GM12874 (cell line): ENCODE results near the gene GABRB2.

Experiments
- TF ChIP-seq, protein P1 (sequence below): IDR thresholded peaks from 2 replicates; pipeline ENCODE4 v1.5.1; 2011; ENCODE audit warnings: low read depth, mild to moderate bottlenecking, control low read depth, low read length, moderate library complexity; ENCODE audit not compliant: insufficient read depth

GABRB2 gene

GRCh38 chr5:161535762-161536161 lies 10.8 kb downstream of the GABRB2 start:
- TF ChIP-seq, protein P1, sequence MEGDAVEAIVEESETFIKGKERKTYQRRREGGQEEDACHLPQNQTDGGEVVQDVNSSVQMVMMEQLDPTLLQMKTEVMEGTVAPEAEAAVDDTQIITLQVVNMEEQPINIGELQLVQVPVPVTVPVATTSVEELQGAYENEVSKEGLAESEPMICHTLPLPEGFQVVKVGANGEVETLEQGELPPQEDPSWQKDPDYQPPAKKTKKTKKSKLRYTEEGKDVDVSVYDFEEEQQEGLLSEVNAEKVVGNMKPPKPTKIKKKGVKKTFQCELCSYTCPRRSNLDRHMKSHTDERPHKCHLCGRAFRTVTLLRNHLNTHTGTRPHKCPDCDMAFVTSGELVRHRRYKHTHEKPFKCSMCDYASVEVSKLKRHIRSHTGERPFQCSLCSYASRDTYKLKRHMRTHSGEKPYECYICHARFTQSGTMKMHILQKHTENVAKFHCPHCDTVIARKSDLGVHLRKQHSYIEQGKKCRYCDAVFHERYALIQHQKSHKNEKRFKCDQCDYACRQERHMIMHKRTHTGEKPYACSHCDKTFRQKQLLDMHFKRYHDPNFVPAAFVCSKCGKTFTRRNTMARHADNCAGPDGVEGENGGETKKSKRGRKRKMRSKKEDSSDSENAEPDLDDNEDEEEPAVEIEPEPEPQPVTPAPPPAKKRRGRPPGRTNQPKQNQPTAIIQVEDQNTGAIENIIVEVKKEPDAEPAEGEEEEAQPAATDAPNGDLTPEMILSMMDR, result peak; percentile 41; the same call in 1 of the 2 replicates

DNA sequence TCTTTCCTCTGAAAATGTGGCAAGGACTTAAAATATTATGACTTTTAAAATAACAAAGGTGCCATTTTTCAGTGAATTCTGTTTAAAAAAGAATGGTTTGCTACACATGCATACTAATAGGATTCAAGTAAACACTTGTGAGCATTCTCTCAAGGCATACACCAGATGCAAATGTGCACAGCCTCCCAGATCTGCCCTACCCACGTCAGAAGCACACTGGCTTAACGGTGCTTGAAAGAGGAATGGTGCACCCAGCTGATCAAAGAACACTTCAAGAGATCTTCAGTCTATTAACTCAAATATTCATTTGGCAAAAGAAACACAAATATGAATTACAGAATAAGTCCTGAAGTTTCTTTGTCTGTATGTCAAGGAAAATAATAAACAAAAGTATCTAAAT lies 15.8 kb downstream of the GABRB2 start:
- TF ChIP-seq, protein P1, result no peak

- TF ChIP-seq, protein P1, result no peak
Observed at GRCh38 chr5:161513942-161514341, 32.6 kb downstream of the GABRB2 start.

DNA sequence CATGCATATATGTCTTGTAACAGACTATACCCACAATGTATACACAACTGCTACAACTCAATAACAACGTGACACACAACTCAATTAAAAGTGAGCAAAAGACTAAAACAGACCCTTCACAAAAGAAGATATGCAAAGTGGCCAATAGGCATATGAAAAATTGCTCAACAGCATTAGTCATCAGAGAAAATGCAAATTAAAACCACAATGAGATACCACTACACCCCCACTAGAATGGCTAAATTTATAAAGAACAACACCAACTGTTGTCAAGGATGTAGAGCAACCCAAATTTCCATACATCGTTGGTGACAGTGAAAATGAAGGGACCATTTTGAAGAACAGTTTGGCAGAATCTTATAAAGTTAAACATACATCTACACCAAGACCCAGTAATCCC lies 38.9 kb downstream of the GABRB2 start:
- TF ChIP-seq, protein P1, result no peak

GRCh38 chr5:161498531-161498930 lies 48.0 kb downstream of the GABRB2 start:
- TF ChIP-seq, protein P1, result no peak

DNA sequence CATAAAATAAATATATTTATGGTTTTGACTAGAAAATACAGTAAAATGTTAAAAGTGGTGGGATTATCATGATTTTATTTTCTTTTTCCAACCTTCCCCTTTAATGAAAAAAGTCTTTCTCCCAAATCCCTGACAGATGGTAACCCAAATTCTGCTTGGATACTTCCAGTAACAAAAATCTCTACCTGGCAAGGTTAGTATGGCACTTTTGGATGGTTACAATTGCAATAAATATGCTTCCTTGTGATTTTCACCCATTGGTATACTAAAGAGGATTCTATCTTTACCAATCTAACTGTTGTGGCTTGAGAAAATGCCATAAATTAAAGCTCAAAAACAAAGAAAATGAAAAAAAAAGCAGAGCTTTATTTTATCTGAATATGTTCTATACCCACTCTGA lies 62.8 kb downstream of the GABRB2 start:
- TF ChIP-seq, protein P1, result no peak

DNA sequence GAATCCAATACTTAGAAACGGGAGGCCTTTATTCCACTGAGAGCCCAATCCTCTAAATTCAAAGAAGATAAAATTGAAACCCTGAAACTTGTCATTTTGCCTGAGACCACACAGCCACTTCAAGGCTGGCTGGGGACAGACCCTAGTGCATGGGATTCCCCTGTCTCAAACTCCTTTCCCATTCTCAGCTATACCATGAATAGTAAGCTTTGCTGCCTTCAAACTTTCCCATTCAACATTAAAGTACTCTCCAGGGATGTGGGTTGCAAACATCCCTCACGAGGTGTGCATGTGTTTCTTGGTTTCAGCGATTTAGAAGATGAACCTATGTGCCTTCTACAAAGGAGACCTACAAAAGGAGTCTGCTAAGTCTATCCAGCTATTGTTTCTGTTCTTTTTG lies 64.6 kb downstream of the GABRB2 start:
- TF ChIP-seq, protein P1, result no peak
